Middle frontal gyrus (tissue), 1 donor: Measurements from ENCODE around the gene GOLGA6D.
"Not testable (repeated sequence)": the region's sequence is repeated elsewhere in the genome, so short reads cannot be mapped to it uniquely, and the experiment has no call there.

Source experiments
- DNase-seq: peaks from one replicate; pipeline ENCODE4 v3.0.0-alpha.2; 2015; ENCODE audit warnings: low spot score; ENCODE audit errors: extremely low spot score

The GOLGA6D gene

DNA sequence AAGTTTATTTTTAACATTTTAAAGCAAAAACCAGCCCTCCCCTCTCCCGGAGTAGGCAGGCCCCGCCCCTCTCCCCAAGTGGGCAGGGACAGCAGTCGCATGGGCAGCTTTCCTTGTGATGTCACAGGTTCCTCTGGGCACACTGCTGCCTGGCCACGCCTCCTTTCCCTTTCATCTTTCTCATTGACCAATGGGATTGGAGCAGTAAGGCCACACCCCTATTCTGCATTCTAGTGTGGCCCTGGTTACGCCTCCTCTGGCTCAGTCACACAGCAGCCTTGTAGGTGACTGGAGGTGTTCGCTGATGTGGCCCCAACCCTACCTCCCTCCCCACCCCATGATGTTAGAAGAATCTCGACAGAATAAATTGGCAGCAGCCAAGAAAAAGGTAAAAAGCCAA is at the start of gene GOLGA6D:
Gene GOLGA6D (plus strand): TSS at position 264 of the 400 bp plus-strand sequence. CDS start 41 bp downstream, at position 305.
- not testable (repeated sequence) for DNase-seq

DNA sequence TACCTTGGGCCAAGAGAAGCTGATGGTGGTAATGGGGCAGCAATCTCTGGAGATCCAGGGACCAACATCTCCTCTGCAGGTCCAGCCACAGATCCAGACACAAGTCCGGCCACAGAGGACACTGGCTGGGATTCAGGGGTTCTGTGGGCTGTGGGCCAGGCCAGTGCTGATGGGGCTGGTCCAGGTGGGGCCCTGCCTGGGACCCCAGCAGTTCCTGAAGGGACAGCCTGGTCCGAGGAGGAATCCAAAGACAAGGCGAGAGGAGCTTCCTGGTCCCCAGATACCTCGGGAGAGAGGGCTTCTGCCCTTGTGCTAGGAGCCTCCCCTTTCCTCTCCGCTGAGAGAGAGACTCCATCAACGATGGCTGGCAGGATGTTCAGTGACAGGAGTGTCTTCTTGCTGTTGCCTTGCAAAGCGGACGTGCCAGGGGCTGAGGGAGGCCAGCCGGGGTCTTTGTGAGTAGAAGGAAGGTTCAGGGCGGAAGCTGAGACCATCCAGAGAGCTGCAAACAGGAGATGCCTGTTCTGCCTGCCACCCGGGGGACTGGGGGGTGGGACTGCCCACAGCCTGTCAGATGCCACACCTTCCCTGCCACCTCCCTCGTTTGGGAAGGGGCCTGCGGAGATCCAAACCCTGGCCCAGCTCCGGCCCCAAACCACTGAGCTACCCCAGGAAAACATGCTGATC is 49.0 kb upstream of the GOLGA6D start:
- DNase-seq = no peak

DNA sequence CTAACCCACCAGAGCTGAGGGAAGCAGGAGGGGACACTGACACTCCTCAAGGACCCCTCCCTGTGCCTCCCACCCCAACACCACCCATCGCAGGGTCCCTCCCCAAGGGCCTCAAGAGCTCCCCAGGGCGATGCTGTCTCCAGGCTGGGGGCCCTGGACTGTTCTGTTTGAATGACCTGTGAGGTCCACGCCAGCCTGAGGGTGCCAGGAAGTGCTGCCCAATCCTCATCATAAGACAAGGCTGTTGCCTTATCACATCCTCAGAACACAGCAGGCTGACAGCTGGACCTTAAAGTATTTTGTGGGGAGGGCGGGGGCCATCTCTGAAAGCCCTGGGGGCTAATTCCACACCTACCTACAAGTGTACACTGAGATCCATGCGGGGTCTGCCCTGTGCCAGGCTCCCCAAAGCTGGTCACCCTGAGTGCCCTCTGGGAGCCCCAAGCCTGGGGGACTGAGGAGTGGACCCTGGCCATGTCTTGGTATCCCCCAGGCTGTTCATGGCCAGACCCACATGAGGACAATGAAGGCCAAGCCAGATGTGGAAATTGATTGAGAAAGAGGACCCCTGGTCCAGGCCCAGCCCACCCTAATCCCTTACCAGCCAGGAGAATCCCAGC is 48.3 kb upstream of the GOLGA6D start:
- DNase-seq = no peak

DNA sequence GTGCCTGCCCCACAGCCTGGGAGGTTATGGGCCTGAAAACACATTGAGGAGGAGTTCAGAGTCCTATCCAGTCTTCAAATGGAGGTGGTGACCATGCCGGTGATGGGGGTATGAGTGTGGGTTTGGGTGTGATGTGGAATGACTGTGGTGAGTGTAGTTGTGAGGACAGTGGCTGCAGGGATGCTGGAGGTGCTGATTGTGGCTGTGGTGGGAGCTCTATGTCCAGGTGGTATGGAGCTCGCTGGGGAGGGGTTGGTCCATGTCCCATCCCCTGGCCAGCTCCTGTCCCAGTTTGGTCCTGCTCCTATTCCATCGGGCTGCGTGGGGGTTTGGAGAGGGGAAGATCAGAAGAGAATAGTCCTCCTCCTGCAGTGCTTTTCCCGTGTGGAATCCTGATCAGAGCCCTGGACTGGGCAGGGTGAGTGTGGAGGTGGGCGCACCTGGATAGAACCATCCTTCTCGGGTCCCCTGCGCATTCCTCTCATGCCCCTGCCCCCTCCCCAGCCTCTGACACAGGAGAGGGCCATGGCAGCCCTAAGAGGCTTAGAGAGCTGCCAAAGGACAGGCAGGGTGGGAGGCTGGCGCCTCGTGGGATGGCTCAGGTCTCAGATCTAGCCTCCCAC is 47.5 kb upstream of the GOLGA6D start:
- no peak for DNase-seq

GRCh38 chr15:75235760-75236729 is 46.6 kb upstream of the GOLGA6D start:
- no peak for DNase-seq

DNA sequence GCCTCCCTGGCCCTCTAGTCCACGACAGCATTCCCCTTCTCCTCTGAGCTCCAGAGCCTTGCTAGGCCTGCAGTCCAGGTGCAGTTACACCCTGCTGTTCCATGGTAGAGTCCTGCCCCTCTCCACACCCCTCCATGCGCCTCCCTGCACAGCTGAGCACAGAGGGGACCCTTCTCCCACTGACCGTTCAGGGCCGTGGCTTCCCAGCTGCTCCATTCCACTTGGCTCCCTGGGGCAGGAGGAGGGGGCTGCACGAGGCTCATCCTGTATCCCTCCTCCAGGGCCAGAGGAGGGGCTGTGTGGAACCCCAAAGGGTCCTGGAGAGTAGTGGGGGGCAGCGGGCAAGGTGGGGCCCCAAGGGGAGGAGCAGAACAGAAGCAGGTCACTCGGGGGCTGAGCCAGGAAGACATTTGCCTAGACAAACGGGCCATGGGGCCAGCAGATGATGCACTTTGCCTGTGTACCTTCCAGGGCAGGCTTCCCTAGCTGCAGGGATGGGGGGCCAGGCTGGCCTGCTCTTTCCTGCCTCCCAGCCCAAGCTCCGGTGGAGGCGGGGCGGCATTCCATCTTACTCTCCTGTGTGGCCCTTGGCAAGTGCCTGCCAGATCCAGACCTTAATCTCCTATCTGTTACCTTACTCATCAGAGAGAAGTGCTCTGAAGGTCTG is 45.2 kb upstream of the GOLGA6D start:
- no peak for DNase-seq

DNA sequence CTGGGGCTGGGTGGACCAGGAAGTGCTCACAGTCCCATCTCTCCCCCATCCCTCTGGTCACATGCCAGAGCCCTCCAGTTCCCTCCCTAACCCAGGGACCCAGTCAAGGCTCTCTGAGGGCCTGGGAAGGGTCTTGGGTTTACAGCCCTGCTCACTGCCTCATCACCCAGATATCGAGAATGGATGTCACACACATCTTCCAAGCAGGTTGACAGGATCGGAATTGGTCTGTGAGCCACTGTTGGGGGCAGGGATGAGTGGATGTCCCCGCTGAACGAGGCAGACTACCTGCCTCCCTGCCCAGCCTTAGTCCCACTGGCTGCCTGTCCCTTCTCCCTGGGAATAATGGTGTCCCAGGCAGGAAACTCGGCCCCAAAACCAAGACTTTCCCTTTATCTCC is 44.5 kb upstream of the GOLGA6D start:
- no peak for DNase-seq

GRCh38 chr15:75245741-75246140 is 36.9 kb upstream of the GOLGA6D start:
- not testable (repeated sequence) for DNase-seq

DNA sequence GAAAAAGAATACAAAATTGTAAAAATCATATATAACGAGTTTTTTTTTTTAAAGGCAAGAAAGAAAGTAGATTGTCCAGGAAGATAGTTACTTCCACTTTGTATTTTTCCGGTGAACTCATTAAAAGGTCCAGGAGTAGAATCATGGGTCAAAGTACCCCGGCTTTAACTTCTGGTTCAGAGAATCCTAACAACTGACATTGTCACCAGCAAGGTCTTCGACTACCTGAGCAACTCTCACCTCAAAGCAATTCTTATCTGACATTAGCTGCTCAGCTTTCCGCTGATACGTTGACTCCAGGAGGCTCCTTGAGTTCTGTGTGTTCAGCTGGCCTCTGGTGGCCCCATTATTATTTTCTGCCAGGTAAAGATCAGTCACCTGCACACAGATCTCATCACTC is 33.6 kb upstream of the GOLGA6D start:
- not testable (repeated sequence) for DNase-seq

DNA sequence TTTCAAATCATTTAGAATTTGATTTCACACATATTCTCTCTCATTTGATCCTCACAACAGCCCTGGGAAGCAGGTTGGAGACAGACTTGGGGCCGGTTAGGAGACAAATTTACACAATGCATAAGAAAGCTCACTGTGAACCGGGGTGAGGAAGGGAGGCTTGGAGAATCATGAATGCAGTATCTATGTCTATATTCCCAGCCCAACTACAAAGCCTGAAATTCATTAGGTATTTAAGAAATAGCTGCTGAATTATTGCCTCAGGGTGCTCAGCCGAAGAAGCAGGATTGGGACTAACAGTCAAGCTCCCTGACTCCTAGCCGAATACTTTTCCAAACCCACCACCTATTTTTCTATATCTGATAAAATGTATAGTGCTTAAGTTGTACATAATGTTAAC is 32.9 kb upstream of the GOLGA6D start:
- no peak for DNase-seq

DNA sequence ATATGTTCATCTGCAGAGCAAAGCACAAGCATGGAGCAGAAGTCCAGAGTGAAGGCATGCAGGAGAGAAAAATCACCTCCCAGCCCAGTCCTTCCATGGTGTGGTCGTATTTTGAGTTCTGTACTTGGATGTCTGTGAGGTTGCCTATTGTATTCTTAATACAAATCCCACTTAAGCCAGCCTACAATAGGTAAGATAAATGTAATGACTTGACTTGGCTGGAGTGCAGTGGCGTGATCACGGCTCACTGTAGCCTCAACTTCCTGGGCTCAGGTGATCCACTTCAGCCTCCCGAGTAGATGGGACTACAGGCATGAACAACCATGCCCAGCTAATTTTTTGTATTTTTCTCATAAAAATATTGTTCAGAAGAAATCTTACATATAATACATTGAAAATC is 31.3 kb upstream of the GOLGA6D start:
- not testable (repeated sequence) for DNase-seq

DNA sequence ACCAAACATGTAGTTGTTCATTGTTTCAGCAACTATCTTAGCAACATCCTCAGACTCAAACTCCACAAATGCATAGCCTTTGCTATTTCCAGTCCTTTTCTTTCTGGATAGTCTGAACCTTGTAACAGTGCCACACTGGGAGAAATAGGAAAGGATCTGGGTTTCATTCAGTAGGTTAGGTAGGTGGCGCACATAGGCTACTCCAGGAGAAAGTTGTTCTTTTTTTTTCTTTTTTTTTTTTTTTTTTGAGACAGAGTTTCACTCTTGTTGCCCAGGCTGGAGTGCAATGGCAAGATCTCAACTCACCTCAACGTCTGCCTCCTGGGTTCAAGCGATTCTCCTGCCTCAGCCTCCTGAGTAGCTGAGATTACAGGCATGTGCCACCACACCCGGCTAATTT is 30.4 kb upstream of the GOLGA6D start:
- DNase-seq = not testable (repeated sequence)

DNA sequence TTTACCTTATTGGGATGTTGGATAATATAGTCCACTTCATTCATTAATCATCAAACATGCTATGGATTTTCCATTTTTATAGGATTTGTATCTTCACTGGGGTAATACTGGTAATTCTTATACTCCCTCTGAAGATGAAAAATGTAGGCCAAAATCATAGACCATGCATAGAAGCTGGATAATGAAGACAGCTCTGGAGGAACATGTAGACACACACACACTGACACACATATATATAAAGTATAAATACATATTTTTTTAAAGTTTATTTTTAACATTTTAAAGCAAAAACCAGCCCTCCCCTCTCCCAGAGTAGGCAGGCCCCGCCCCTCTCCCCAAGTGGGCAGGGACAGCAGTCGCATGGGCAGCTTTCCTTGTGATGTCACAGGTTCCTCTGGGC is 24.6 kb upstream of the GOLGA6D start, which contains the start of gene GOLGA6C:
Gene GOLGA6C (plus strand): TSS at position 301 of the 400 bp plus-strand sequence. CDS start 265 bp downstream, outside the sequence.
- DNase-seq = not testable (repeated sequence)

GRCh38 chr15:75258620-75259343 is 23.9 kb upstream of the GOLGA6D start:
- not testable (repeated sequence) for DNase-seq

- DNase-seq = not testable (repeated sequence)
Measured at GRCh38 chr15:75259873-75260272, 22.8 kb upstream of the GOLGA6D start.

DNA sequence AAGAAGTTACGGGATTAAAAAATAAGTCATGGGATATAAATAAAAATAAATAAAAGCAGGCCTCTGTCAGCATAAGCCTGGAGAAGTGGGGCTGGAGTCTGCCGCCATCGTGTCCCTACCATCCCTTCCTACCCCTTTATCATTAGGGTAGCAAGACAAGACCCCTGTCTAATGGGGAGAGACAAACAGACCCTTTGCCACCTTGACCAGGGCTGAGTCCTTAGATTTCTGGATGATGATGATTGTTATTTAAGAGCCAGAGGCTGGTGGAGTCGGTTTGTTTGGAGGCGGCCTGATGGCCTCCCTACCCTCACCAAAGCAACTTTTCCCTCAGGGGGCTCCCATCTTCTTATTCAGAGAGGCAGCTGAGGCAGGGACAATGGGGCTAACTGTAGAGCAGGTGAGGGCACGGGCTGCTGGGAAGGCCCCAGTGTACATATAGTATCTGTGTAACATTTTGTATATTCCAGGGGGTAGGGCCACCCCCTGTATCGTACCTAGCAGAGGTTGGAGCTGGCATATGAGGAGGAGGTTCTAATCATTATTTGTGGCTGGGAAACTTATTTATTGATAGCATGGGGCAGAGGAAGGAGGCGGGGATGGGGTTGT is 8.8 kb upstream of the GOLGA6D start:
- not testable (repeated sequence) for DNase-seq

DNA sequence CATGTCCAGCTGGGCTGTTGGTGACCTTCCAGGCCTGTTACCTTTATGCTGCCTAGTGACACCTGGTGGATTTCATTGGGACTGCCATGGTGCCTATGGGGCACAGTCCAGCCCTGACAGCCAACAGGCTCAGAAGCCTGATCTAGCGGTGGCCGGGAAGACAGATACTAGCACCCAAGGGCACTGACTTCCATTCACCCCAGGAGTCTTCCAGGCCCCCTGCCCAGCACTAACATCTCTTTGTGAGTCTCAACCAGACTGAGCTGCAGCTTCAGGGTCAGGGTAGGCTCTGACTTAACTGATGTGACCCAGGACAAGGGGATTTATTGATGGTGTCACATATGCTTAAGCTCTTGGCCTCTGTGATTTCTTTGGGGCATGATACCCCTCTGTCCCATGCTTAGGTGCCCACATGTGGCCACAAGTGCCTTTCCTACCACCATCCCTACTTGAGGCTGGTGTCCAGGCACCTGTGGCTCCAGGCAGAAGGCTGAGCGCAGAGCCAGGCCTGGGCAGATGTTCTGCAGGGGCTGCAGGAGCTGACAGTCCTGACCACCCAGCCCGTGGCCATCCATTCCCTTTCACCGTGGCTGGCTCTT is 8.0 kb upstream of the GOLGA6D start:
- DNase-seq = not testable (repeated sequence)

GRCh38 chr15:75275617-75276016 is 7.0 kb upstream of the GOLGA6D start:
- DNase-seq = not testable (repeated sequence)

GRCh38 chr15:75278497-75278896 is 4.1 kb upstream of the GOLGA6D start:
- DNase-seq = not testable (repeated sequence)
